IPS DF 6.9 (cell line): Measurements from ENCODE around the gene CARD14.
"Not testable (repeated sequence)": the region's sequence is repeated elsewhere in the genome, so short reads cannot be mapped to it uniquely, and the experiment has no call there.

Source experiments
- DNase-seq: peaks from one replicate; pipeline ENCODE4 v3.0.0-alpha.2; 2013; ENCODE audit warnings: low read depth, low spot score
- H3K27ac ChIP-seq: one replicate; pipeline ENCODE4 v1.5.1; 2013; ENCODE audit warnings: low read length, control low read depth
- H3K27me3 ChIP-seq: 2 replicates; pipeline ENCODE4 v1.6.1; 2013; ENCODE audit warnings: mild to moderate bottlenecking, low read length; ENCODE audit not compliant: control insufficient read depth, insufficient read depth
- H3K36me3 ChIP-seq: 2 replicates; pipeline ENCODE4 v1.6.1; 2013; ENCODE audit warnings: low read length; ENCODE audit not compliant: control insufficient read depth, insufficient read depth
- H3K4me1 ChIP-seq: 2 replicates; pipeline ENCODE4 v1.6.1; 2013; ENCODE audit warnings: low read length; ENCODE audit not compliant: control insufficient read depth, insufficient read depth
- H3K4me3 ChIP-seq: 2 replicates; pipeline ENCODE4 v1.5.1; 2013; ENCODE audit warnings: mild to moderate bottlenecking, low read length
- H3K9me3 ChIP-seq: 2 replicates; pipeline ENCODE4 v1.6.1; 2013; ENCODE audit warnings: low read length, inconsistent platforms; ENCODE audit not compliant: control insufficient read depth, insufficient read depth
- WGBS: extraction: QIAGEN DNeasy Blood & Tissue Kit; methylation state at CpG from one replicate; pipeline ENCODE4 v1.1.7; 2013; ENCODE audit warnings: mixed read lengths, missing lambda C conversion rate; ENCODE audit not compliant: insufficient read length, insufficient coverage; 5-methylcytosine and 5-hydroxymethylcytosine counted together

The CARD14 gene

GRCh38 chr17:80258296-80258695 is 88.5 kb downstream of the CARD14 start:
- H3K4me1 ChIP-seq, result peaks cover 11% of the 10 kb centered on the region
- H3K27ac ChIP-seq, H3K36me3 ChIP-seq, DNase-seq, H3K9me3 ChIP-seq, H3K27me3 ChIP-seq, H3K4me3 ChIP-seq: not testable (repeated sequence)
- no CpG with 5 or more reads among the region's 2 CpGs for WGBS
